ENCODE measurements around the gene MAP3K21.

Gene MAP3K21

GRCh38 chr1:233347338-233347737 lies 19.8 kb downstream of the MAP3K21 start:
- TF ChIP-seq ZNF274 (IDR thresholded peaks at IDR 0.05; ENCODE audit: low read depth, low read length) (no peak), YY1 (IDR thresholded peaks at IDR 0.05; ENCODE audit: insufficient read depth, insufficient read length) (no peak), SUZ12 (IDR thresholded peaks at IDR 0.05; ENCODE audit: extremely low read depth, insufficient read depth, insufficient read length) (no peak)
- H3K9ac ChIP-seq (ENCODE audit: insufficient read length, low read depth), result no peak overlapping the region
- DNase-seq (ENCODE audit: low read depth, low spot score), result no peak
- H3K27me3 ChIP-seq (ENCODE audit: insufficient read depth, insufficient read length), result no peaks in the 10 kb centered on the region
- no peaks in the 10 kb centered on the region for H3K9me3 ChIP-seq (ENCODE audit: insufficient read depth, low read length)
- H3K4me3 ChIP-seq (ENCODE audit: insufficient read length, low read depth), result no peak overlapping the region
- H3K36me3 ChIP-seq (ENCODE audit: insufficient read depth, insufficient read length, low read length), result no peaks in the 10 kb centered on the region
- H3K4me1 ChIP-seq (ENCODE audit: insufficient read depth, insufficient read length), result no peaks in the 10 kb centered on the region

- H3K4me1 ChIP-seq (ENCODE audit: insufficient read depth, insufficient read length), result no peaks in the 10 kb centered on the region
- H3K9ac ChIP-seq (ENCODE audit: insufficient read length, low read depth), result no peak overlapping the region
- TF ChIP-seq YY1 (IDR thresholded peaks at IDR 0.05; ENCODE audit: insufficient read depth, insufficient read length), result no peak
- TF ChIP-seq SUZ12 (IDR thresholded peaks at IDR 0.05; ENCODE audit: extremely low read depth, insufficient read depth, insufficient read length), result no peak
- TF ChIP-seq ZNF274 (IDR thresholded peaks at IDR 0.05; ENCODE audit: low read depth, low read length), result no peak
- H3K9me3 ChIP-seq (ENCODE audit: insufficient read depth, low read length), result no peaks in the 10 kb centered on the region
- H3K36me3 ChIP-seq (ENCODE audit: insufficient read depth, insufficient read length, low read length), result no peaks in the 10 kb centered on the region
- no peaks in the 10 kb centered on the region for H3K27me3 ChIP-seq (ENCODE audit: insufficient read depth, insufficient read length)
- H3K4me3 ChIP-seq (ENCODE audit: insufficient read length, low read depth), result no peak overlapping the region
- DNase-seq (ENCODE audit: low read depth, low spot score), result no peak
These were observed 21.6 kb downstream of the MAP3K21 start for GRCh38 chr1:233349137-233349536.

GRCh38 chr1:233354983-233355382 lies 27.5 kb downstream of the MAP3K21 start:
- H3K9ac ChIP-seq (ENCODE audit: insufficient read length, low read depth), result no peak overlapping the region
- no peak for TF ChIP-seq SUZ12 (IDR thresholded peaks at IDR 0.05; ENCODE audit: extremely low read depth, insufficient read depth, insufficient read length)
- TF ChIP-seq ZNF274 (IDR thresholded peaks at IDR 0.05; ENCODE audit: low read depth, low read length), result no peak
- TF ChIP-seq YY1 (IDR thresholded peaks at IDR 0.05; ENCODE audit: insufficient read depth, insufficient read length), result no peak
- H3K9me3 ChIP-seq (ENCODE audit: insufficient read depth, low read length), result no peaks in the 10 kb centered on the region
- DNase-seq (ENCODE audit: low read depth, low spot score), result no peak
- H3K4me1 ChIP-seq (ENCODE audit: insufficient read depth, insufficient read length), result no peaks in the 10 kb centered on the region
- H3K36me3 ChIP-seq (ENCODE audit: insufficient read depth, insufficient read length, low read length), result no peaks in the 10 kb centered on the region
- H3K27me3 ChIP-seq (ENCODE audit: insufficient read depth, insufficient read length), result no peaks in the 10 kb centered on the region
- no peak overlapping the region for H3K4me3 ChIP-seq (ENCODE audit: insufficient read length, low read depth)

- H3K4me3 ChIP-seq (ENCODE audit: insufficient read length, low read depth), result no peak overlapping the region
- no peak overlapping the region for H3K9ac ChIP-seq (ENCODE audit: insufficient read length, low read depth)
- no peak for DNase-seq (ENCODE audit: low read depth, low spot score)
- H3K27me3 ChIP-seq (ENCODE audit: insufficient read depth, insufficient read length), result no peaks in the 10 kb centered on the region
- H3K36me3 ChIP-seq (ENCODE audit: insufficient read depth, insufficient read length, low read length), result no peaks in the 10 kb centered on the region
- no peak for TF ChIP-seq YY1 (IDR thresholded peaks at IDR 0.05; ENCODE audit: insufficient read depth, insufficient read length)
- TF ChIP-seq ZNF274 (IDR thresholded peaks at IDR 0.05; ENCODE audit: low read depth, low read length), result no peak
- TF ChIP-seq SUZ12 (IDR thresholded peaks at IDR 0.05; ENCODE audit: extremely low read depth, insufficient read depth, insufficient read length), result no peak
- no peaks in the 10 kb centered on the region for H3K4me1 ChIP-seq (ENCODE audit: insufficient read depth, insufficient read length)
- no peaks in the 10 kb centered on the region for H3K9me3 ChIP-seq (ENCODE audit: insufficient read depth, low read length)
These were observed 28.5 kb downstream of the MAP3K21 start for GRCh38 chr1:233355841-233356704.

- no peak overlapping the region for H3K9ac ChIP-seq (ENCODE audit: insufficient read length, low read depth)
- TF ChIP-seq SUZ12 (IDR thresholded peaks at IDR 0.05; ENCODE audit: extremely low read depth, insufficient read depth, insufficient read length) (no peak), ZNF274 (IDR thresholded peaks at IDR 0.05; ENCODE audit: low read depth, low read length) (no peak), YY1 (IDR thresholded peaks at IDR 0.05; ENCODE audit: insufficient read depth, insufficient read length) (no peak)
- no peaks in the 10 kb centered on the region for H3K27me3 ChIP-seq (ENCODE audit: insufficient read depth, insufficient read length)
- no peaks in the 10 kb centered on the region for H3K9me3 ChIP-seq (ENCODE audit: insufficient read depth, low read length)
- no peaks in the 10 kb centered on the region for H3K4me1 ChIP-seq (ENCODE audit: insufficient read depth, insufficient read length)
- no peaks in the 10 kb centered on the region for H3K36me3 ChIP-seq (ENCODE audit: insufficient read depth, insufficient read length, low read length)
- H3K4me3 ChIP-seq (ENCODE audit: insufficient read length, low read depth), result no peak overlapping the region
- DNase-seq (ENCODE audit: low read depth, low spot score), result no peak
These were observed 29.1 kb downstream of the MAP3K21 start for GRCh38 chr1:233356705-233356987.

- Histone ChIP-seq H3K4me1 (ENCODE audit: insufficient read depth, insufficient read length) (no peaks in the 10 kb centered on the region), H3K9me3 (ENCODE audit: insufficient read depth, low read length) (no peaks in the 10 kb centered on the region), H3K27me3 (ENCODE audit: insufficient read depth, insufficient read length) (no peaks in the 10 kb centered on the region), H3K4me3 (ENCODE audit: insufficient read length, low read depth) (no peak overlapping the region), H3K36me3 (ENCODE audit: insufficient read depth, insufficient read length, low read length) (peaks cover 4% of the 10 kb centered on the region), H3K9ac (ENCODE audit: insufficient read length, low read depth) (no peak overlapping the region)
- DNase-seq (ENCODE audit: low read depth, low spot score), result no peak
- TF ChIP-seq SUZ12 (IDR thresholded peaks at IDR 0.05; ENCODE audit: extremely low read depth, insufficient read depth, insufficient read length) (no peak), YY1 (IDR thresholded peaks at IDR 0.05; ENCODE audit: insufficient read depth, insufficient read length) (no peak), ZNF274 (IDR thresholded peaks at IDR 0.05; ENCODE audit: low read depth, low read length) (no peak)
These were observed 30.3 kb downstream of the MAP3K21 start for GRCh38 chr1:233357595-233358397.

GRCh38 chr1:233359431-233359830 lies 31.9 kb downstream of the MAP3K21 start:
- Histone ChIP-seq H3K36me3 (ENCODE audit: insufficient read depth, insufficient read length, low read length) (peaks cover 4% of the 10 kb centered on the region), H3K4me1 (ENCODE audit: insufficient read depth, insufficient read length) (no peaks in the 10 kb centered on the region), H3K9ac (ENCODE audit: insufficient read length, low read depth) (no peak overlapping the region), H3K9me3 (ENCODE audit: insufficient read depth, low read length) (no peaks in the 10 kb centered on the region), H3K4me3 (ENCODE audit: insufficient read length, low read depth) (no peak overlapping the region), H3K27me3 (ENCODE audit: insufficient read depth, insufficient read length) (no peaks in the 10 kb centered on the region)
- TF ChIP-seq SUZ12 (IDR thresholded peaks at IDR 0.05; ENCODE audit: extremely low read depth, insufficient read depth, insufficient read length), result no peak
- no peak for TF ChIP-seq ZNF274 (IDR thresholded peaks at IDR 0.05; ENCODE audit: low read depth, low read length)
- TF ChIP-seq YY1 (IDR thresholded peaks at IDR 0.05; ENCODE audit: insufficient read depth, insufficient read length), result no peak
- DNase-seq (ENCODE audit: low read depth, low spot score), result no peak
